ENCODE data around the gene MYBL2. TPM values are rescaled to one million over a fixed set of nuclear protein-coding genes. Genes with fewer than 3 reads are reported as not detected.

MYBL2 gene
- polyA plus RNA-seq, 1 donor (not counting 4 experiments of a cell fraction or from before 2014, with no cell fraction given) = 4.0 TPM

GRCh38 chr20:43723186-43723585 is 56.3 kb downstream of the MYBL2 start:
- Histone ChIP-seq H3K4me2 (ENCODE audit: control insufficient read depth, extremely low read depth, insufficient read depth, low read depth, low read length) (no peak overlapping the region), H3K9me3 (ENCODE audit: control insufficient read depth, low read depth, low read length) (no peaks in the 10 kb centered on the region), H3K4me1 (ENCODE audit: control insufficient read depth, extremely low read depth, insufficient read depth, low read length) (no peaks in the 10 kb centered on the region), H3K9ac (ENCODE audit: control insufficient read depth, extremely low read depth, insufficient read depth, low read length) (no peak overlapping the region), H4K20me1 (ENCODE audit: control insufficient read depth, extremely low read depth, insufficient read depth, low read length) (no peaks in the 10 kb centered on the region), H3K27ac (ENCODE audit: control insufficient read depth, insufficient read depth, low read length) (no peak overlapping the region), H3K9me1 (ENCODE audit: control insufficient read depth, extremely low read depth, insufficient read depth, low read length) (no peaks in the 10 kb centered on the region), H3K79me2 (ENCODE audit: control insufficient read depth, insufficient read depth, low read length) (no peaks in the 10 kb centered on the region), H3K27me3 (ENCODE audit: control insufficient read depth, extremely low read depth, insufficient read depth, low read length) (peaks cover 3% of the 10 kb centered on the region), H2AFZ (ENCODE audit: control insufficient read depth, low read length) (no peak overlapping the region), H3K4me3 (ENCODE audit: control insufficient read depth in 2 of 3, extremely low read depth in 1 of 3, insufficient read depth in 2 of 3, low read depth in 1 of 3, low read length in 3 of 3) (no peak overlapping the region), H3K36me3 (ENCODE audit: control insufficient read depth in 2 of 2, extremely low read depth in 1 of 2, insufficient read depth in 2 of 2, low read length in 2 of 2) (no peaks in the 10 kb centered on the region)
- FAIRE-seq = no peak
- TF ChIP-seq CTCF (optimal IDR thresholded peaks at IDR 0.05 in 1 of 3, IDR thresholded peaks at IDR 0.05 in 1 of 3, conservative IDR thresholded peaks at IDR 0.05 in 1 of 3; ENCODE audit: extremely low read depth in 1 of 3, insufficient read depth in 2 of 3, low read length in 3 of 3) (no peak), EZH2 (IDR thresholded peaks at IDR 0.05; ENCODE audit: low read length) (no peak)
- DNase-seq (ENCODE audit: low read depth, low spot score) = no peak
- dilution Hi-C loops (cut with MboI; ENCODE audit: extremely low pct_ligation_motif_present, low sequenced_read_pairs) = no loop called here

- Histone ChIP-seq H3K36me3 (ENCODE audit: control insufficient read depth in 2 of 2, extremely low read depth in 1 of 2, insufficient read depth in 2 of 2, low read length in 2 of 2) (no peaks in the 10 kb centered on the region), H3K27ac (ENCODE audit: control insufficient read depth, insufficient read depth, low read length) (no peak overlapping the region), H3K27me3 (ENCODE audit: control insufficient read depth, extremely low read depth, insufficient read depth, low read length) (peaks cover 3% of the 10 kb centered on the region), H3K9me3 (ENCODE audit: control insufficient read depth, low read depth, low read length) (no peaks in the 10 kb centered on the region), H3K9me1 (ENCODE audit: control insufficient read depth, extremely low read depth, insufficient read depth, low read length) (no peaks in the 10 kb centered on the region), H3K4me2 (ENCODE audit: control insufficient read depth, extremely low read depth, insufficient read depth, low read depth, low read length) (no peak overlapping the region), H3K9ac (ENCODE audit: control insufficient read depth, extremely low read depth, insufficient read depth, low read length) (no peak overlapping the region), H2AFZ (ENCODE audit: control insufficient read depth, low read length) (no peak overlapping the region), H4K20me1 (ENCODE audit: control insufficient read depth, extremely low read depth, insufficient read depth, low read length) (no peaks in the 10 kb centered on the region), H3K4me3 (ENCODE audit: control insufficient read depth in 2 of 3, extremely low read depth in 1 of 3, insufficient read depth in 2 of 3, low read depth in 1 of 3, low read length in 3 of 3) (no peak overlapping the region), H3K79me2 (ENCODE audit: control insufficient read depth, insufficient read depth, low read length) (no peaks in the 10 kb centered on the region), H3K4me1 (ENCODE audit: control insufficient read depth, extremely low read depth, insufficient read depth, low read length) (no peaks in the 10 kb centered on the region)
- TF ChIP-seq EZH2 (IDR thresholded peaks at IDR 0.05; ENCODE audit: low read length) = no peak
- no peak for TF ChIP-seq CTCF (optimal IDR thresholded peaks at IDR 0.05 in 1 of 3, IDR thresholded peaks at IDR 0.05 in 1 of 3, conservative IDR thresholded peaks at IDR 0.05 in 1 of 3; ENCODE audit: extremely low read depth in 1 of 3, insufficient read depth in 2 of 3, low read length in 3 of 3)
- DNase-seq (ENCODE audit: low read depth, low spot score) (no peak), FAIRE-seq (no peak)
- dilution Hi-C loops (cut with MboI; ENCODE audit: extremely low pct_ligation_motif_present, low sequenced_read_pairs) = no loop called here
Measured at GRCh38 chr20:43723735-43724134, 56.8 kb downstream of the MYBL2 start.
